ENCODE measurements around the gene LEFTY1. TPM values are rescaled to one million over a fixed set of nuclear protein-coding genes. Genes with fewer than 3 reads are reported as not detected.

LEFTY1 gene
- total and polyA plus RNA-seq, 5 donors, result 0.11 to 0.54 (median 0.48) TPM

DNA sequence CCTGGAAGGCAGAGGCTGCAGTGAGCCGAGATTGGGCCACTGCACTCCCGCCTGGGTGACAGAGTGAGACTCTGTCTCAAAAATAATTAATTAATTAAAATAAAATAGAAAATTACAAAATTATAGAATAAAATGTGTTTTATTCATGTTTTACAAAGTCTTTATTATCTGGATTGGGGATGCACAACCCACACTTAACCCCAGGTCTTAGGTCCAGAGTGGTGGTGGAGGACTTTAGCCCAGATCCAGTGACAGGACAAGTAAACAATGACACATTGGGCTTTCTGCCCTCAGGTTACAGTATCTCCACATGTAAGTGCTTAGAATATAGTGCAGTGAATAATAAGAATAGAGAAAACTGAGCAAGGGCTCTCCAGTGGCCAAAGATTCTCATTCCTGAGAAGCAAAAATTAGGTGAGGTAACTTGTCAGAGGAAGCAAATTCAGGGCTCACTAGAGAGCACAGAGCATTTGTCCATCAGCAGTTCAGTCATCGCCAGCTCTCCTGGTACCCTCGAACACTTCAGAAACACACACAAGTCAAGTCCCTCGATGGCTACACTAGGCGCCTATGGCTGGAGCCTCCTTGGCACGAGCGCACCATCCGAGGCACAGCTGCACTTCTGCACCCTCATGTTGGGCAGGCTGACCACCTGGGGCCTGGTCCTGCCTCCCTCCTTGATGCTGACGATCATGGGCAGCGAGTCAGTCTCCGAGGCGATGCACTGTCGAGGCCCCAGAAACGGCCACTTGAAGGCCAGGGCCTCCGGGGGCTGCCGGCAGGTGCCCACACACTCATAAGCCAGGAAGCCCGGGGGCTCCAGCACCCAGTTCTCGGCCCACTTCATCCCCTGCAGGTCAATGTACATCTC is 2.6 kb downstream of the LEFTY1 start:
- 94% methylated on average over 19 of the region's 19 CpGs for WGBS
- Histone ChIP-seq H3K4me3 (ENCODE audit: low read length) (no peak overlapping the region), H3K27ac (ENCODE audit: low read length) (no peak overlapping the region), H3K9me3 (ENCODE audit: control insufficient read depth, low read length) (no peaks in the 10 kb centered on the region), H3K27me3 (ENCODE audit: control insufficient read depth, insufficient read depth) (no peaks in the 10 kb centered on the region), H3K4me1 (ENCODE audit: control insufficient read depth, insufficient read depth, low read length) (peaks cover under 1% of the 10 kb centered on the region)
- no peak for ATAC-seq
- intact Hi-C loops (cut with DNase I), result no loop called here
- no peak for DNase-seq

DNA sequence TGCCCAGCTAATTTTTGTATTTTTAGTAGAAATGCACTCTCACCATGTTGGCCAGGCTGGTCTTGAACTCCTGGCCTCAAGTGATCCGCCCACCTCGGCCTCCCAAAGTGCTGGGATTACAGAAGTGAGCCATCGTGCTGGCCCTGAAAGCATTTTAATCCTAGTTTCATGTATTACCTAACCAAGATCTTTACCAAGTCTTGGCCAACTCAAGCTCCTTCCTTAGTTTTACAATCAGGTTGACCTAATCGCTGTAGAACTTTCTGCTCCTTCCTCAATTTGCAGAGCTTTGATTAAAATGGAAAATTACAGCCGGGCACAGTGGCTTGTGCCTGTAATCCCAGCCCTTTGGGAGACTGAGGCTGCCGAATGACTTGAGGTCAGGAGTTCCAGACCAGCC is 3.6 kb downstream of the LEFTY1 start:
- DNase-seq (no peak), ATAC-seq (no peak)
- no peak overlapping the region for H3K4me3 ChIP-seq (ENCODE audit: low read length)
- no peaks in the 10 kb centered on the region for H3K27me3 ChIP-seq (ENCODE audit: control insufficient read depth, insufficient read depth)
- no peak overlapping the region for H3K27ac ChIP-seq (ENCODE audit: low read length)
- intact Hi-C loops (cut with DNase I), result no loop called here
- WGBS, result 87% methylated on average over 6 of the region's 6 CpGs
- no peaks in the 10 kb centered on the region for H3K9me3 ChIP-seq (ENCODE audit: control insufficient read depth, low read length)
- peaks cover 6% of the 10 kb centered on the region for H3K4me1 ChIP-seq (ENCODE audit: control insufficient read depth, insufficient read depth, low read length)

GRCh38 chr1:225883616-225884265 is 5.2 kb downstream of the LEFTY1 start:
- no peaks in the 10 kb centered on the region for H3K27me3 ChIP-seq (ENCODE audit: control insufficient read depth, insufficient read depth)
- intact Hi-C loops (cut with DNase I), result no loop called here
- no peaks in the 10 kb centered on the region for H3K9me3 ChIP-seq (ENCODE audit: control insufficient read depth, low read length)
- DNase-seq (no peak), ATAC-seq (no peak)
- no peak overlapping the region for H3K4me3 ChIP-seq (ENCODE audit: low read length)
- WGBS, result 81% methylated on average over 11 of the region's 11 CpGs
- peaks cover 19% of the 10 kb centered on the region for H3K4me1 ChIP-seq (ENCODE audit: control insufficient read depth, insufficient read depth, low read length)
- no peak overlapping the region for H3K27ac ChIP-seq (ENCODE audit: low read length)

- Histone ChIP-seq H3K27ac (ENCODE audit: low read length) (peak overlapping the region; percentile 56), H3K27me3 (ENCODE audit: control insufficient read depth, insufficient read depth) (no peaks in the 10 kb centered on the region), H3K4me3 (ENCODE audit: low read length) (peak overlapping the region; percentile 53), H3K9me3 (ENCODE audit: control insufficient read depth, low read length) (no peaks in the 10 kb centered on the region), H3K4me1 (ENCODE audit: control insufficient read depth, insufficient read depth, low read length) (peaks cover 24% of the 10 kb centered on the region)
- peak; percentile 44 to 56 for ATAC-seq
- intact Hi-C loops (cut with DNase I), result no loop called here
- 6% methylated on average over 63 of the region's 63 CpGs for WGBS
- peak; percentile 65 to 89 (median 88) for DNase-seq
These were observed 6.0 kb downstream of the LEFTY1 start for GRCh38 chr1:225882694-225883615.

GRCh38 chr1:225881959-225882693 is 6.8 kb downstream of the LEFTY1 start, which contains the start of gene TMEM63A:
Gene TMEM63A (minus strand): TSS chr1:225882380. CDS start chr1:225877580, 4,800 bp downstream.
- ATAC-seq (peak; percentile 92 to 94), DNase-seq (peak; percentile 95 to 98 (median 98))
- Histone ChIP-seq H3K27me3 (ENCODE audit: control insufficient read depth, insufficient read depth) (no peaks in the 10 kb centered on the region), H3K9me3 (ENCODE audit: control insufficient read depth, low read length) (no peaks in the 10 kb centered on the region), H3K27ac (ENCODE audit: low read length) (peak within 1 kb of the TSS; percentile 67), H3K4me1 (ENCODE audit: control insufficient read depth, insufficient read depth, low read length) (peaks cover 28% of the 10 kb centered on the region), H3K4me3 (ENCODE audit: low read length) (peak within 1 kb of the TSS; percentile 53)
- WGBS, result under 1% methylated on average over 64 of the region's 64 CpGs
- intact Hi-C loops (cut with DNase I), result no loop called here

GRCh38 chr1:225881081-225881958 is 7.6 kb downstream of the LEFTY1 start:
- ATAC-seq, result peak; percentile 47 to 58
- Histone ChIP-seq H3K4me1 (ENCODE audit: control insufficient read depth, insufficient read depth, low read length) (peaks cover 28% of the 10 kb centered on the region), H3K27me3 (ENCODE audit: control insufficient read depth, insufficient read depth) (no peaks in the 10 kb centered on the region), H3K27ac (ENCODE audit: low read length) (peak overlapping the region; percentile 67), H3K4me3 (ENCODE audit: low read length) (peak overlapping the region; percentile 53), H3K9me3 (ENCODE audit: control insufficient read depth, low read length) (no peaks in the 10 kb centered on the region)
- WGBS, result 10% methylated on average over 25 of the region's 25 CpGs
- DNase-seq, result peak; percentile 68 to 87 (median 86)
- intact Hi-C loops (cut with DNase I), result no loop called here

- 67% methylated on average over 5 of the region's 5 CpGs for WGBS
- ATAC-seq, result no peak
- intact Hi-C loops (cut with DNase I), result no loop called here
These were observed 8.3 kb downstream of the LEFTY1 start for GRCh38 chr1:225880636-225881035.

GRCh38 chr1:225880222-225880588 is 8.7 kb downstream of the LEFTY1 start:
- DNase-seq (peak in 1 of 3 donors; percentile 66), ATAC-seq (no peak)
- Histone ChIP-seq H3K4me3 (ENCODE audit: low read length) (no peak overlapping the region), H3K9me3 (ENCODE audit: control insufficient read depth, low read length) (no peaks in the 10 kb centered on the region), H3K4me1 (ENCODE audit: control insufficient read depth, insufficient read depth, low read length) (peaks cover 28% of the 10 kb centered on the region), H3K27ac (ENCODE audit: low read length) (peak overlapping the region; percentile 28), H3K27me3 (ENCODE audit: control insufficient read depth, insufficient read depth) (no peaks in the 10 kb centered on the region)
- WGBS, result 44% methylated on average over 2 of the region's 2 CpGs
- intact Hi-C loops (cut with DNase I), result no loop called here

More at GRCh38 chr1:225880636-225881035, 8.3 kb downstream of the LEFTY1 start:
- peaks cover 28% of the 10 kb centered on the region for H3K4me1 ChIP-seq (ENCODE audit: control insufficient read depth, insufficient read depth, low read length)
- peak overlapping the region; percentile 67 for H3K27ac ChIP-seq (ENCODE audit: low read length)
- no peaks in the 10 kb centered on the region for H3K27me3 ChIP-seq (ENCODE audit: control insufficient read depth, insufficient read depth)
- H3K4me3 ChIP-seq (ENCODE audit: low read length), result no peak overlapping the region
- no peaks in the 10 kb centered on the region for H3K9me3 ChIP-seq (ENCODE audit: control insufficient read depth, low read length)
- no peak for DNase-seq

DNA sequence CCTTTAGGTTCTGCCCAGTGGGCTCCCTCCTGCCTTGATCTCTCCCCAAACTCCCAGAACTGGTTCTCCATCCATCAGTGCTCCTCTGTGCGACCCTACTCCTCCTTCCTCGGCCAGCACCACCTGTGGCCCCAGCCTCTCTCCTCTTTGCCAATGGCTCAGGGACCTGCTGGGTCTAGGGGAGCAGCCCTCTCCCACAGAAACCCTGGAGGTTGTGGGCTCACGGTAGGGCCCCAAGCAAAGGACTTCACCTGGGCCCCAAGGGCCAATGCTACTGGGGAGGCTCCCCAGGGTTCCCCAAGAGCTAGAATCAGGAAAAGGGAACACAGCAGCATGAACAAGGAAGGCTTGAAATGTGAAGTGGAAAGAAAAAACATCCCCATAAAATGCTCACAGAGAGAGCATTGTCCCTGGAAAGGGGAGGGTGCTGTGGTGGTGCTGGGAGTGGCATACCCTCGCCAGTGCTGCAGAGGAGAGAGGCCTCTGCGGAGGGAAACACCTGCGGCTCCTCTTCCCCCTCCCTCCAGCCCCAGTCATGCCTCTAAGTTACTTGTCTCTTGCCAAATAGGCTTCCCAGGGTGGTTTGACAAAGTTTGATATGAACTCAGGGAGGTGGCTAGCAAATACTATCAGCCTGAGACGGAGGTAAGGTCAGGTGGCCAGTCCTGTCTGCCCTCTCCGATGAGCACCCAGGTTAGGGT is 9.3 kb downstream of the LEFTY1 start:
- WGBS, result 75% methylated on average over 8 of the region's 8 CpGs
- H3K4me3 ChIP-seq (ENCODE audit: low read length), result no peak overlapping the region
- DNase-seq, result no peak
- H3K4me1 ChIP-seq (ENCODE audit: control insufficient read depth, insufficient read depth, low read length), result peaks cover 28% of the 10 kb centered on the region
- H3K27me3 ChIP-seq (ENCODE audit: control insufficient read depth, insufficient read depth), result no peaks in the 10 kb centered on the region
- no peaks in the 10 kb centered on the region for H3K9me3 ChIP-seq (ENCODE audit: control insufficient read depth, low read length)
- no peak for ATAC-seq
- intact Hi-C loops (cut with DNase I), result no loop called here
- peak overlapping the region; percentile 54 for H3K27ac ChIP-seq (ENCODE audit: low read length)
